HG03064 (cell line): ENCODE results near the gene CKM.
"Not testable (repeated sequence)": the region's sequence is repeated elsewhere in the genome, so short reads cannot be mapped to it uniquely, and the experiment has no call there.

ENCODE experiments used
- ATAC-seq: cut with Tn5 transposase; IDR thresholded peaks from one replicate; pipeline ENCODE4 v1.9.1; 2021; ENCODE audit warnings: low read depth; ENCODE audit not compliant: unreplicated experiment

CKM gene

DNA sequence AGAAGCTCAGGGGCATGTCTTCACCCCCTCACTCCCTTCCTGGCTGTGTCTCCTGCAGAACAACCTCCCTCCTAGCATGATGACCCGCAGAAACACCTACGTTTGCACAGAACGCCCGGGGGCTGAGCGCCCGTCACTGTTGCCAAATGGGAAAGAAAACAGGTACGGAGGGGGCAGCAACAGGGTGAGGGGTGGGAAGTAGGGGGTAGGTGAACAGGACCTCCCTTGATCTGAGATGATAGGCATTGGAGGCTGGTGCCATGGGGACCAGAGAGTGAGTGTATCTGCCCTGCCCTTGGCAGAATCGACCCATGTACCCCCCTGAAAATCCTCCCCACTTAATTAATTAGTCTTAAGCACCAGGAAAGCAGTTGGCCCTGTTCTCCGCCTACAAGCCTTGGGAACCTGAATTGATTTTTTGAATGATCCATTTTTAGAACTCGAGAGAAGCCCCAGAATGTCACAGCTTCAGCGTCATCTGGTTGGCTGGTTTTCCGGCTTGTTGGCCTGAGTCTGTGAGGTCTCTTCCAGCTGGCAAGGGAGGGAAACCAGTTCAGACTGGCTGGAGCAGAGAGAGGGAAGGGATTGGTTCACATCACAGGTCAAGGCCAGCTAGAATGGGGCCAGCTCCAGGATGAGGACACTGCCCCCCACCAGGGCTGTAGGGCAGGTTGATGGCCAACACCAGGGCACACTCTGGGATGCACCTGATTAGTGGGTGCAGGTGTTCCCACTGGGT, 28.2 kb downstream of the CKM start:
- ATAC-seq, result no peak

DNA sequence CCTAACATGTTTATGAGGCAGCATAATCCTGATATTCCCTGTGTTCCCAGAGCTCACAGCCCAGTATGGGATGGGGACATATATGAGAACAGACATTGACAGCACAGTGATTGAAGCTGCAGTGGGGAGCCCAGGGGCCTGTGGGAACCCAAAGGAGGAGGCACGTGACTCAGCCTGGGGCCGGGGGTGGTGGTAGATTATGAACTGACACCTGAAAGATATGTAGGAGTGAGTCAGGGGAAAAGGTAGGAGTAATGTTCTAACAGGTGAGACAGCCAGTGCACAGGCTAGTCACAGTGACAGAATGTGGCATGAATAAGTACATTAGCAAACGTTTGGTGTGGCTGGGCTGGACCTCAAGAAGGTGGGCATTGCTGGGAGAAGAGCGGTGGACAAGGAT, 29.0 kb downstream of the CKM start:
- no peak for ATAC-seq

- no peak for ATAC-seq
Observed at GRCh38 chr19:45291834-45292233, 30.8 kb downstream of the CKM start.

DNA sequence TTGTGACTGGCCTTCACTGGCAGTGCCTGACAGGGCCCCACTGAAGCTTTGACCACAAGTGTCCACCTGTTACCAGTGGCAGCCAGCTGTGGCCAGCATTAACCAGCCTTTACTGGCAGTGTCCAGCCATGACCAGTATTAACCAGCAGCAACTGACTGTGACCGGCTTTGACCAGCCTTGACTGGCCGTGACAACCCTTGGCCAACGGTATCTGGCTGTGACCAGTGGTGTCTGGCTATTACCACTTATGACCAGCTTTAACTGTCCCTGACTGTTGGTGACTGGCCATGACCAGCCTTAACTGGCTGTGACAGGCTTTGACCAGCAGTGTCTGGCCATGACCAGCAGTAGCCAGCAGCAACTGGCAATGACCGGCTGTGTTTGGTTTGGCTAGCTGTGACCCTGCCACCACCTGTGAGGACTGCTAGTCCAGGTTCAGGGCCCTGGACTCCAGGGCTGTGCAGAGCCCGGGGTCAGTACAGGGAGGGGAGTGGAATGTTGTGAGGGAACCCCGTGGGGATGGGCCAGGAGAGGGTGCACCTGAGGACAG, 32.2 kb downstream of the CKM start:
- ATAC-seq, result no peak

- ATAC-seq, result no peak
Observed at GRCh38 chr19:45283443-45284033, 39.1 kb downstream of the CKM start.

GRCh38 chr19:45280471-45280961, 42.2 kb downstream of the CKM start:
- no peak for ATAC-seq

DNA sequence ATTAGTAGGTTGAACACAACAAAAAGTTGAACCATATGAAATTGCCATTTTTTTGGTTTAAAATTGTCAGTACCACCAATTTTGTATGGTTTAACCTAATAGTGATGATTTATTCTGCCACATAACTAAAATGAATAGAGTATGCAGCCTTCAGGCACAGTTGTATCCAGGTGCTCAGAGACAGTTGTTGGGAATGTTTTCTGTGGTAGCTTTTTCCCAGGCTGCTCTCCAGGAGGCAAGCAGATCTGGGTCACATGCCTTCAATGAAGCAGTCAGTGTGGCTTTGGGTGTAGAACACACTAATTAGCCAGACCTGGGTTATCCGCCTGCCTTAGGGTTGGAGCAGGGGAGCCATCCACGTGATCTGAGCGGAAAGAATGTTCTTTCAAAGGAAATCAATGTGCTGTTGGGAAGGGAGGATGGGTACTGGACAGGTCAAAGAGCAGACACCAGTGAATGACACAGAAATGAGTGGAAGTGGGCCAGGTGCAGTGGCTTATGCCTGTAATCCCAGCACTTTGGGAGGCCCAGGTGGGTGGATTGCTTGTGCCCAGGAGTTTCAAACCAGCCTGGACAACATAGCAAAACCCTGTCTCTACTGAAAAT, 43.0 kb downstream of the CKM start:
- ATAC-seq, result no peak

DNA sequence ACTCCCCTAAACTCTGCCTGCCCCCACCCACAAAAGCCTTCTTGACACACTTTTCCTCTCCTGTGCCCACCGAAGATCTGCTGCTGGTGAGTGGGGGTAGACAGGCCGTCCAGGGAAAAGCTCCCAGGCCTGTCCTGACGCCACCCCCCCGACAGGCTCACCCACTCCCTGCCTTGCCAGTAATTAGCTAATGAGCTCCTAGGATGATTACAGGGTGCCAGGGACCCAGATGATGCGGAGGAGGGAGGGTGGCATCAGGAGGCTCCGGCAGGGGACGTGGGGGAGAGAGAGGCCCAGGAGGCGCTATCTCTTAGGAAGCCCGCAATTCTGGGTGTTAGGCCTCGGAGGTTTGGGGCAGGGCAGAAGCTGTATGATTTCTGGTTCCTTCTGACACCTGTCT, 44.6 kb downstream of the CKM start:
- no peak for ATAC-seq

GRCh38 chr19:45276284-45276687, 46.4 kb downstream of the CKM start:
- no peak for ATAC-seq

GRCh38 chr19:45275370-45275971, 47.2 kb downstream of the CKM start:
- ATAC-seq, result no peak

- no peak for ATAC-seq
Observed at GRCh38 chr19:45273521-45273855, 49.2 kb downstream of the CKM start.

GRCh38 chr19:45271735-45272108, 51.0 kb downstream of the CKM start:
- no peak for ATAC-seq

GRCh38 chr19:45271098-45271734, 51.5 kb downstream of the CKM start:
- ATAC-seq, result no peak

GRCh38 chr19:45269939-45270338, 52.7 kb downstream of the CKM start:
- not testable (repeated sequence) for ATAC-seq

- no peak for ATAC-seq
Observed at GRCh38 chr19:45267296-45267695, 55.4 kb downstream of the CKM start.

DNA sequence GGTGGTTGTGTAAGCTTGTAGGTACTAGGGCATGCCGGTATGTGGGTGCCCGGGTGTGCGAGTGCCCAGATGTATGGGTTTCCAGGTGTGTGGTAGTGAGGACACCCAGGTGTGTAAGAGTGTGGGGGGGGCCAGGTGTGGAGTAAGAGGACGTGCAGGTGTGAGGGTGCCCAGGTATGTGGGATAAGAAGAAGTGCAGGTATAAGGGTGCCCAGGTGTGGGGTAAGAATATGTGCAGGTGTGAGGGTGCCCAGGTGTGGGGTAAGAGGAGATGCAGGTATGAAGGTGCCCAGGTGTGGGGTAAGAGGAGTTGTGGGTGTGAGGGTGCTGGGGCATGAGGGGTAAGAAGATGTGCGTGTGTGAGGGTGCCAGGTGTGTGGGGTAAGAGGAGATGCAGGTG, 57.3 kb downstream of the CKM start:
- ATAC-seq, result no peak

DNA sequence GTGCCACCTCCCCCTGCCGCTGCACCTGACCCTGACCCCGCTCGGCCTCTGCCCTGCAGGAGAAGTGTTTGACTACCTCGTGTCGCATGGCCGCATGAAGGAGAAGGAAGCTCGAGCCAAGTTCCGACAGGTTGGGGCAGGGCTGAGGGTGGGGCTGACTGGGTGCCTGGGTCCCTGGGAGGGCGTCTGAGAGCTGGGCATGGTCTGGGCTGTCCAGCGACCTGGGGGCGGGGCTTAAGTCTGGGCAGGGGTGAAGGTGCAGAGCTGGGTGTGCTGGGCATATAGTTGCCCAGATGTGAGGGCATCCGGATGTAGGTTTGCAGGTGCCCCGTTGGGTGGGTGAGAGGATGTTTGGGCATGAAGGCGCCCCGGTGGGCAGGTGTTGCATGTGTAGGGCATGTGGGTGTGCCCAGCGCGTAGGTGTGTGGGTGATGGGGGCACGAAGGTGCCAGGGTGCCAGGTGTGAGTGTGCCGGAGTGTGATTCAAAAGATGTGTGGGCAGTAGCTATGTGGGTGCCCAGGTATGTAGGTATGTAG, 57.8 kb downstream of the CKM start:
- no peak for ATAC-seq

- no peak for ATAC-seq
Observed at GRCh38 chr19:45263013-45263412, 59.7 kb downstream of the CKM start.

- no peak for ATAC-seq
Observed at GRCh38 chr19:45262570-45262969, 60.1 kb downstream of the CKM start.

DNA sequence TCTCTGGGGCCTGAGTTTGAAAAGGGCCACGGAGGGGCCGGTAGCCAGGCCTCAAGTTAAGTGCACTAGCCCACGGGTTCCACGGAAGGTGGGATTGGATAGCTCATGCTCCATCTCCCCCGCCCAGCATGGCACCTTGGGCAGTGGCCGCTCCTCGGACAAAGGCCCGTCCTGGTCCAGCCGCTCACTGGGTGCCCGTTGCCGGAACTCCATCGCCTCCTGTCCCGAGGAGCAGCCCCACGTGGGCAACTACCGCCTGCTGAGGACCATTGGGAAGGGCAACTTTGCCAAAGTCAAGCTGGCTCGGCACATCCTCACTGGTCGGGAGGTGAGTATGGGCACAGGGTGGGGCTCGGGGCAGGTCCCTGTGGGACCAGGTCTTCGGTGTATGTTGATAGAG, 63.8 kb downstream of the CKM start:
- no peak for ATAC-seq

- ATAC-seq, result no peak
Observed at GRCh38 chr19:45256836-45257235, 65.8 kb downstream of the CKM start.
